Aortic smooth muscle cell (primary cell): ENCODE measurements around the gene SCGB2A2. TPM values are rescaled to one million over a fixed set of nuclear protein-coding genes. Genes with fewer than 3 reads are reported as not detected.

Source experiments
- total RNA-seq: library from RNA; depleted of rRNA; stranded (reverse); fragments of >200 nt; gene quantifications from 2 replicates; pipeline ENCODE4 v1.2.3, GENCODE V29; 2014

SCGB2A2 gene
- total RNA-seq: not detected in 2 replicates

DNA sequence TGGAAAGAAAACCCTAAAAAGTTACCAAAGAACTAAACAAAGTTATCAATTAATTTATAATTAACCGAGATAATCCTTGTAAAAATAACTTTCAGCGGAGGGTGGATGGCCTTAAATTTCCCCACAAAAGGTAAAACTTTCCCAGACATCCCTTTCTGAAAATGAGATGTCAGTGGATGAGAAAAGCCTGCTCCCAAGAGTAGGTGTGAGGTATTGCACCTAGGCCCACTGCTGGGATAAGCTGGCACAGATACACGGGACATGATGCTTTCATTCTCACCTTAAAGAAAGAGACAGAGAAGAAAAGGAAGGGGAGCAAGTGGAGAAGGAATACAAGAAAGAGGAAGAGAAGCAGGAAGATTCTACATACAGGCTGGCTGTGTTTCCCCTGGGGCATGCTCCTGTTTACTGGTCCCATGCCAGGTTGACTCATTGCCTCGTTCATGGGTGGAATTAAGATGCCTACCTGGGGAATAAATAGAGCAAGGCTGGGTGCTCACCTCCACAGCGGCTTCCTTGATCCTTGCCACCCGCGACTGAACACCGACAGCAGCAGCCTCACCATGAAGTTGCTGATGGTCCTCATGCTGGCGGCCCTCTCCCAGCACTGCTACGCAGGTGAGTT is at the start of gene SCGB2A2:
SCGB2A2 (plus strand) TSS at position 505 of the 625 bp plus-strand sequence; CDS start at position 564, 59 bp downstream.

DNA sequence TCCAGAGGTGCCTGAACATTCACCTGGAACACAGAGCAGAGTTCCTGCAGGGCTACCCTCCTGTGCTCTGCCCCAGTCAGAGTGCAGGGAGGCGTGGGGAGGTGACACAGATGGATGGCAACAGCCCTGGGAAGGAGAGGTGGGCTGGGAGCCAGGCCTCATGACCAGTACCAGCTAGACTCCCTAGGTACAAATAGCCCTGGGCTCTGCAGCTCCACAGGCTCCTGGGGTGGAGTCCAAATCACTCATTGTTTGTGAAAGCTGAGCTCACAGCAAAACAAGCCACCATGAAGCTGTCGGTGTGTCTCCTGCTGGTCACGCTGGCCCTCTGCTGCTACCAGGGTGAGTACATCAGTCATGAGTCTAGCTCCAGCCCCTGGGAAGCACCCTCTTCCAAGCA is 27.9 kb upstream of the SCGB2A2 start, which contains the start of gene SCGB1D2:
SCGB1D2 (plus strand) TSS at position 219 of the 400 bp plus-strand sequence; CDS start at position 288, 69 bp downstream.

DNA sequence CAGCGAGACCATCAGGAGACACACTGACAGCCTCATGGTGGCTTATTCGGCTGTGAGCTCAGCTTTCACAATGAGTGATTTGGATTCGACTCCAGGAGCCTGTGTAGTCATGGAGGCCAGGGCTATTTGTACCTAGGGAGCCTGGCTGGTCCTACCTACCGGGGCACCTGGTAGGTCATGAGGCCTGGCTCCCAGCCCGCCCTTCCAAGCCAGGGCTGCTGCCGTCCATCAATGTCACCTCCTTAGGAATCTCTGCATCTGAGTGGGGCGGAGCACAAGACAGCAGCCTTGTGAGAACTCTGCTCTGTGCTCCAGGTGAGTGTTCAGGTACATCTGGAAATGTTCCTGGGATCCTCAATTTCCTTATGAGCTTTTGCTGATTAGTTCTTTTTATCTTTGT is 29.0 kb downstream of the SCGB2A2 start, which contains the start of gene SCGB1D4:
SCGB1D4 (minus strand) TSS at position 101 of the 400 bp plus-strand sequence; CDS start at position 36, 65 bp downstream.

Other genes starting within 250 kb of the SCGB2A2 start
- 9.9 and 18.1 TPM in 2 replicates for gene INCENP, start 146.1 kb upstream of the SCGB2A2 start, total RNA-seq
- not detected in 2 replicates for gene SCGB1D1, start 79.9 kb upstream of the SCGB2A2 start, total RNA-seq
- gene SCGB2A1, start 61.5 kb upstream of the SCGB2A2 start, total RNA-seq: not detected in 2 replicates
- not detected in 2 replicates for gene SCGB1D2, start 27.9 kb upstream of the SCGB2A2 start, total RNA-seq
- gene SCGB1D4, start 28.9 kb downstream of the SCGB2A2 start, total RNA-seq: not detected in 2 replicates
- 1.3 and 1.5 TPM in 2 replicates for gene ASRGL1, start 67.3 kb downstream of the SCGB2A2 start, total RNA-seq
- not detected in 2 replicates for gene SCGB1A1, start 148.9 kb downstream of the SCGB2A2 start, total RNA-seq